HG02759 (cell line): Measurements from ENCODE around the gene MAGEB10.
"Not testable (repeated sequence)": the region's sequence is repeated elsewhere in the genome, so short reads cannot be mapped to it uniquely, and the experiment has no call there.

Experiments used
- ATAC-seq: cut with Tn5 transposase; IDR thresholded peaks from one replicate; pipeline ENCODE4 v1.9.1; 2021; ENCODE audit warnings: mild to moderate bottlenecking, moderate library complexity; ENCODE audit not compliant: unreplicated experiment

The MAGEB10 gene

GRCh38 chrX:27807690-27808089 lies at the start of gene MAGEB10:
Gene MAGEB10 (plus strand): TSS chrX:27807990. CDS start chrX:27821307, 13,317 bp downstream.
- no peak for ATAC-seq

GRCh38 chrX:27765718-27766117 lies 42.1 kb upstream of the MAGEB10 start:
- ATAC-seq = no peak

GRCh38 chrX:27767387-27767786 lies 40.4 kb upstream of the MAGEB10 start:
- no peak for ATAC-seq

- no peak for ATAC-seq
Observed at GRCh38 chrX:27775984-27776383, 31.8 kb upstream of the MAGEB10 start.

- ATAC-seq = no peak
Observed at GRCh38 chrX:27796640-27797257, 11.0 kb upstream of the MAGEB10 start.

- ATAC-seq = no peak
Observed at GRCh38 chrX:27797575-27797974, 10.2 kb upstream of the MAGEB10 start.

- ATAC-seq = no peak
Observed at GRCh38 chrX:27808226-27808625, 436 bp downstream of the MAGEB10 start.

GRCh38 chrX:27808991-27809859 lies 1.4 kb downstream of the MAGEB10 start:
- not testable (repeated sequence) for ATAC-seq

- ATAC-seq = no peak
Observed at GRCh38 chrX:27815209-27815608, 7.4 kb downstream of the MAGEB10 start.

- no peak for ATAC-seq
Observed at GRCh38 chrX:27823812-27824211, 16.0 kb downstream of the MAGEB10 start.

GRCh38 chrX:27838185-27838584 lies 30.4 kb downstream of the MAGEB10 start:
- no peak for ATAC-seq

- no peak for ATAC-seq
Observed at GRCh38 chrX:27840881-27841280, 33.1 kb downstream of the MAGEB10 start.

- no peak for ATAC-seq
Observed at GRCh38 chrX:27842859-27843258, 35.1 kb downstream of the MAGEB10 start.

- ATAC-seq = no peak
Observed at GRCh38 chrX:27860337-27860736, 52.5 kb downstream of the MAGEB10 start.

- no peak for ATAC-seq
Observed at GRCh38 chrX:27863809-27864208, 56.0 kb downstream of the MAGEB10 start.
